GM19452 (cell line): Measurements from ENCODE around the gene SLC6A18.
"Not testable (repeated sequence)": the region's sequence is repeated elsewhere in the genome, so short reads cannot be mapped to it uniquely, and the experiment has no call there.

Experiments used
- ATAC-seq: cut with Tn5 transposase; IDR thresholded peaks from one replicate; pipeline ENCODE4 v1.9.1; 2021; ENCODE audit not compliant: unreplicated experiment

The SLC6A18 gene

GRCh38 chr5:1228120-1228519 is 2.9 kb downstream of the SLC6A18 start:
- no peak for ATAC-seq

DNA sequence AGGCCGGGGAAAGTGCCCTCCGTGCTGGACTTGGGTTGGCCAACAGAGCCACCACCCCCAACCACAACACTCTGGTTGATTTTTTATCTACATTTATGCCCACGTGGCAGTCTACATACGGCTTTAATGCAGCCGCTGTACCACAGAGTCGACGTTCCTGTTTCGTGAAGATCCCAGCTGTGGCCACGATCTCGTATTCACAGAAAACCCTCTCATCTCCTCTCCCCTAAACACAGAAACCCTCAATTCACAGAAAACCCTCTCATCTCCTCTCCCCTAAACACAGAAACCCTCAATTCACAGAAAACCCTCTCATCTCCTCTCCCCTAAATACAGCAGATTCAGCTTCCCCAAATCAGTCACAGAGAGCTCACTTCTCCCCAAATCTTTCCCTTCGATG is 3.8 kb downstream of the SLC6A18 start:
- ATAC-seq: not testable (repeated sequence)

- ATAC-seq: no peak
These were observed 4.6 kb downstream of the SLC6A18 start for GRCh38 chr5:1229822-1230221.

DNA sequence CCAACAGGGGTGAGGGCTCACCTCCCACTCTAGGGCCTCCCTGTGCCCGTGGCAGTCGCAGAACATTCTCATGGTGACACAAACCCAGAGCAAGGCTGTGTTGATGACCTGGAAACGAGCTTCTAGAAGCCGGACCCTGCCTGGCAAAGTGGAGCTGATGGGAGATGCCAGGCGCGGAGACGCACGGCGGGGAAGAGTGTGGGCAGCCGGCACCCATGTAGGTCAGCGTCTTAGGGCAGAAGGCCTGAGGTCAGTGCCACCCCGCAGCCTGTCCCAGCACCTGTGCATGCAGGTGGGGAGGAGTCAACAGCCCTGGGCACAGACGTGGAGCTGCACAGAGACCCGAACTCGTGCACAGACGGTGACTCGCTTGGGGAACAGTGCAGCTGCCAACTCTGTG is 5.4 kb downstream of the SLC6A18 start:
- no peak for ATAC-seq

- ATAC-seq: no peak
These were observed 6.2 kb downstream of the SLC6A18 start for GRCh38 chr5:1231354-1231905.

DNA sequence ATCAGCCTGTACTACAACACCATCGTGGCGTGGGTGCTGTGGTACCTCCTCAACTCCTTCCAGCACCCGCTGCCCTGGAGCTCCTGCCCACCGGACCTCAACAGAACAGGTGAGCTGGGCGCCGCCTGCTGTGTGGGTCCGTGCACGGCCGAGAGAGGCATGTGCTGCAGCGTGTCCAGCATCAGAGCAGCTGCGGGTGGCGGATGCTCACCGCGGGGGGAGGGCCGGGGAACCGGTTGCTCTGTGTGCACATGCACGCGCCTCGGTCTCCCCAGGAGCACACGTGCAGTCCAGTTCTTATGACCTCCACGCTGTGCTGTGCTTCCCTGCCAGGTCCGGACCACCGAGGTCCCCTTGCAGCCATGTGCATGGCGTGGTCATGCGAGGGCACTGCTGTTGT is 7.6 kb downstream of the SLC6A18 start:
- no peak for ATAC-seq

- no peak for ATAC-seq
These were observed 10.2 kb downstream of the SLC6A18 start for GRCh38 chr5:1235379-1235778.

DNA sequence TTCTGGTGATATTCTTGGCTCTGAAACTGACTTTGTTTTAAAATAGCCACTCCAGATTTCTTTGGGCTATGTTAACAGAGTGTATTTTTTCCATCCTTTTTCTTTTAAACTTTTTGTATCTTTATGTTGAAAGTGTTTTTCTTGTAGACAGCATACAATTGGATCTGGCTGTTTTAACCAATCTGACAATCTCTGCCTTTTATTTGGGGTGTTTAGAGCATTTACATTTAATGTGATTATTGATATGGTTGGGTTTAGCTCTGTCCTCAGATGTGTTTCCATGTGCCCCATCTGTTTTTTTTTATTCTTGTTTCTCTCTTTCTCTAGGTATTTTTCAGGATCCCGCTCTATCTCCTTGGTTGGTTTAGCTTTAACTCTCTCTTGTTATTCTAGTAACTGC is 10.7 kb downstream of the SLC6A18 start:
- ATAC-seq: no peak

DNA sequence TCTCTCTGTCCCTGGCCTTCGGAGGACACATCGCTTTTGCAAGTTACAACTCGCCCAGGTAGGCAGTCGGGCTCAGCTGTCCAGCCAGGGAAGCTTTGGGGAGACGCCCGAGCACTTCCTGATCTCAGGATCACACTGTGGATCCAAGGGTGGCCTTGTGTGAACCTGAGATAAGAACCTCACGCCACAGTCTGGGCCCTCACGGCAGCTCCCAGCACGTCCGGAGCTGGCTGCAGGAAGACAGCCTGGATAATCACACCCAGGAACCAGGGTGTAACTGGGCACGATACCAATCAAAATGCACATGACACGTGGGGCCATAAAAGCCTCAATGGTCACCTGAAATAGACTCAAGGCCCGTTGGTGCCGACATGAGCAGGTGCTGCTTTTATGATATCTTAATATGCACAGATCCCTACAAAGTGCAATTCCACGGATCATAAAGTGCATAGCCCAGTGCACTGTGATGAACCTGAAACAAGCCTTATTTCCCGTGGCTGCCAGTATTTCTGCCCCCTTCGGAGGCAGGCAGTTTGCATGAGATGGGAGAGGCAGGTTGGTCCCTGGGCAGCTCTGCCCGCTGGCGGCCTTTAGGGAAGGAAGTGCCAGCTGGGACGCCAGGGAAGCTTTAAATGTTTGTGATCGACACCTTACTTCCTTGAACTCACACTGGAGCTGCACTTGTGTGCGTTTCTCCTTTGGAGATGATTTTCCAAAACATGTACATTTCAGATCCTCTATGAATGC is 14.5 kb downstream of the SLC6A18 start:
- no peak for ATAC-seq

DNA sequence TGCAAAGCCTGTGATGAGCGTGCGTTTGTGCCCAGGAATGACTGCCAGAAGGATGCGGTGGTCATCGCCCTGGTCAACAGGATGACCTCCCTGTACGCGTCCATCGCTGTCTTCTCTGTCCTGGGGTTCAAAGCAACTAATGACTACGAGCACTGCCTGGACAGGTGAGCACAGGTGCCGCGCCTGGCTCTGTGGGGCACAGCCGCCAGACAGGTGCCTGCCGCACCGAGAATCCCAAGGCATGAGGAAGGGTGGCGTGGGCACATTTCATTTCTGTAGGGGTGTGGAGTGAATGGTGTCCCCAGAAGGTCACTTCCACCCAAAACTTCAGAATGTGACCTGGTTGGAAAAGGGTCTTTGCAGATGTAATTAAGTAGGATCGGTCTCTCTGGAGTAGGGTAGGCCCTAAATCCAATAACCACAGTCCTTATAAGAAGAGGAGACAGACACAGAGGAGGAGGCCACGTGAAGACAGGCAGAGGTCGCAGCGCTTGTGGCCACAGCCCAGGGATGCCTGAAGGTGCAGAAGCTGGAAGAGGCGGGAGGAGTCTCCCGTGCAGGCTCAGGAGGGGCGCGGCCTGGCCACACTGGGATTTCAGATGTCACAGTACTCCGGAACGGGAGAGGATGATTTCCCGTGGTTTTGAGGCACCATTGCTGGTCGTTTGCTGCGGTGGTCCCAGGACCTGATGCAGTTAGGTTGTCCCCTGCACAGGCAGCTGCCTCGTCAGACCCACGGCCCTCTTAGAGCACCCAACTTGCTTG is 15.5 kb downstream of the SLC6A18 start:
- ATAC-seq: no peak

DNA sequence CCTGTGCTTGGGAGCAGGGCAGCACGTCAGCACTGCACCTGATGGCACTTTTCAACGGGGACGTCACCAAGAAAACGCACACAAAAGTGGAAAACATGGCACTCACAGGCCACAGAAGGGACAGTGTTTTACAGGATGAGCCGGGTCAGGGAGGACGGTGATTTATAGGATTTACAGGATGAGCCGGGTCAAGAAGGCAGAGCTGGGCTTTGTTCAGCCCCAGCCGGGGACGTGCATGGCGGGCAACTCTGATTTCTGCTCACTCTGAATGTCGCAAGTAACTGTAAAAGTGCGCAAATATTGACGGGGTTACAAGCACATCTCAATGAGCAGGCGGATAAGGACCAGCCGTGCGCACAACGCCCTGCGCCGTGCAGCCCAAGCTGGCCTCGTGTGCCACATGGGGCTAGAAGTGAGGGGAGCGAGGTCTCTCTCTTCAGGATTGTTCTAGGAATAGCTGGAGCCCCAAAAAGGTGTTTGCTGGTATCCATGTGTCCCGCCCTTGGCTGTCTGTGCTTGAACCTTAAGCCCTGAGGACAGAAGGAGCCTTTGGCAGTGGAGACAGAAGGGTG is 16.4 kb downstream of the SLC6A18 start:
- no peak for ATAC-seq

GRCh38 chr5:1242733-1243486 is 17.7 kb downstream of the SLC6A18 start:
- no peak for ATAC-seq

DNA sequence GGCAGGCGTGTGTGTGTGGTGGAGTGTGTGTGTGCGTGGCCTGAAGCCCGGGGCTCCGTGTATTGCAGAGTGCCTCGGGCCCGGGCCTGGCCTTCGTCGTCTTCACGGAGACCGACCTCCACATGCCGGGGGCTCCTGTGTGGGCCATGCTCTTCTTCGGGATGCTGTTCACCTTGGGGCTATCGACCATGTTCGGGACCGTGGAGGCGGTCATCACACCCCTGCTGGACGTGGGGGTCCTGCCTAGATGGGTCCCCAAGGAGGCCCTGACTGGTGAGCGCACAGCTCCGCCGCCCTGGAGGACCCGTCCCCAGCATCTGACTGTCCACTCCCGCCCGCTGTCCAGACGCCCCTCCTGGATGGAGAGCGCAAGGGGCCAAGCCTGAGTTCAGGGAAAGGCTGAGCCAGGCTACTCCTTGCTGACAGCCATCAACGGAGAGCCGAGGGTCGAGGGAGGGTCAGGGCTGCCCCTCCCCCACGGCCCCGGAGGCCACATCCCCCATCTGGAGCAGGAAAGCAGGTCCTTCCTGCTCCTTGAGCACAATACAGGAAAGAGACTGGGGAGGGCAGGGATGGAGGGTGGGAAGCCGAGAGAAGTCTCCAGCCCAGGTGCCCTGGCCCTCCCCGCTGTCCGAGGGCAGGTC is 18.4 kb downstream of the SLC6A18 start:
- ATAC-seq: no peak

DNA sequence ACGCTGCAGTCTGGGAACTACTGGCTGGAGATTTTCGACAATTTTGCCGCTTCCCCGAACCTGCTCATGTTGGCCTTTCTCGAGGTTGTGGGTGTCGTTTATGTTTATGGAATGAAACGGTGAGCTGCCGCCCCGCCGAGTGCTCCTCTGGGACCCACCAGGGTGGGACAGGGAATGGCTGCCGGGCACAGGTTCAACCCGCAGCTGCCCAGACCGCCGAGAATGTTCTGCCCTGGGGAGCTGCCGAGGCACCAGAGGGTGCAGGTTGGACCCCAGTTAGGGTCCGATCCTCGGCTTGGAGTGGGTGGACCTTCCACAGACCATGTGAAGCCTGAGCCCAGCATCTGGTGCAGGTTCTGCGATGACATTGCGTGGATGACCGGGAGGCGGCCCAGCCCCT is 19.1 kb downstream of the SLC6A18 start:
- ATAC-seq: no peak

DNA sequence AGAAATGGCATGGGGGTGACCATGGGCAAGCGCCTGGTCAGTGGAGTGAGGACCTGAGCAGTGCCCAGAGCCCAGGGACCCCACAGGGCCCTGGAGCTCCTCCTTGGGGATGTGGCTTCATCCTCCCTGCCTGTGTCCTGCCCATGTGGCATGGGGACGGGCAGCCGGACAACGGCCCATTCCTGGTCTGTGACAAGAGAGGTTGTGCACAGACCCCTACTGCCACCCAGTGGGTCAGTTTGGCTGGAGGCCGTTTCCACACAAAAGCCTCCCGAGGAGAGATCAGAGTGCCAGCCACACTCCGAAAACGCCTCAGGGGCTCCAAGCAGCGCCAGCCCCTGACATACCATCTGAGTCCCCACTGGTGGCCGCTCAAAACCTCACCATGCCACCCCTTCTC is 19.8 kb downstream of the SLC6A18 start:
- ATAC-seq: no peak

- ATAC-seq: no peak
These were observed 20.9 kb downstream of the SLC6A18 start for GRCh38 chr5:1245905-1246576.

GRCh38 chr5:1246711-1247431 is 21.7 kb downstream of the SLC6A18 start:
- no peak for ATAC-seq

DNA sequence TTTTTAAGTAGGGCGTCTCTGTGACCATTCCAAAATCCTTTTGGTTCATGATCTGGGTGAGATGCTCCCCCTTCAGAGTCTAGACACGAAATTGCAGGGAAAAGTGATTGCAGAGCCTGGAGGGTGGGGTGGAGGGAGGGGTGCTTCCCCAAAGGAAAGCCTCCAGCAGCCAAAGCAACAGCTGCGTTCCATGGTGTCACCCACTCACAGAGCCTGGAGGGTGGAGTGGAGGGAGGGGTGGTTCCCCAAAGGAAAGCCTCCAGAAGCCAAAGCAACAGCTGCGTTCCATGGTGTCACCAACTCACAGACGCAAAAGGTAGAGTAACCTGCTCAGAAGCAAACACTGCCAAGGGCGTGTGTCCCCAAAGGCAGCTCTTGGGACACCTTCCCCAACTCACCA is 22.6 kb downstream of the SLC6A18 start:
- ATAC-seq: no peak
